ENCODE measurements around the gene IGFL1.
A peak's percentile ranks its signal among the peaks of the same experiment; 100 is the strongest.
"Not testable (repeated sequence)": the region's sequence is repeated elsewhere in the genome, so short reads cannot be mapped to it uniquely, and the experiment has no call there.

IGFL1 gene

DNA sequence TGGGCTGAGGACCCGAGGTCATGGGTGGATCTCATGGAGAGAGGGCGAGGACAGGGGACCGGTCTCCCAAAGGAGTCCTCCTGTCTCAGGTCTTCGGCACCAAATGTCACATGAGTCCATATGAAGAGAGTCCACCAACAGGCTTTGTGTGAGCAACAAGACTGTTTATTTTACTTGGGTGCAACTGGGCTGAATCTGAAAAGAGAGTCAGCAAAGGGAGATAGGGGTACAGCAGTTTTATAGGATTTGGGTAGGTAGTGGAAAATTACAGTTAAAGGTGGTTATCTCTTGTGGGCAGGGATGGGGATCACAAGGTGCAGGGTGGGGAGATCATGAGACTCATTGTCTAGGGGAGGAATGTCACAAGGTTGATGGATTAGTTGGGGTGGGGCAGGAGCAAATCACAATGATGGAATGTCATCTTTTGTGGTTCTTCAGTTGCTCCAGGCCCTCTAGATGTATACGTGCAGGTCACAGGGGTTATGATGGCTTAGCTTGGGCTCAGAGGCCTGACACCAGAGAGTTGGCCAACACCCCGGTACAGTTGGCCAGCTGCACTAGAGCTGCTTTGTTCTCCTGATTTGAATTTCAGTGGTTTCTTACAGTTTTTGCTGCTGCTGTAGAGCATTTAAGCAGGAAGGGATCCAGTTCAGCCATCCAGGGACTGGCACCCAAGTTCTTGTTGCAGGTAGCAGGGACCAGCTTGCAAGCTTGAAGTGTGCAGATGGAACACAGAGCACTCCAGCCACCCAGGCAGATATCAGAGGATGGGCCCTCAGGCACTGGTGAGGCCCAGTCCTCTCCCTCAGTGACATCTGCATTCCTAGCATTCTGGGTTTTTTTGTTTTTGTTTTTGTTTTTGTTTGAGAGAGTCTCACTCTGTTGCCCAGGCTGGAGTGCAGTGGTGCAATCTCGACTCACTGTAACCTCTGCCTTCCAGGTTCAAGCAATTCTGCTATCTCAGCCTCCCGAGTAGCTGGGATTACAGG is 26.4 kb upstream of the IGFL1 start:
- no peak for DNase-seq

DNA sequence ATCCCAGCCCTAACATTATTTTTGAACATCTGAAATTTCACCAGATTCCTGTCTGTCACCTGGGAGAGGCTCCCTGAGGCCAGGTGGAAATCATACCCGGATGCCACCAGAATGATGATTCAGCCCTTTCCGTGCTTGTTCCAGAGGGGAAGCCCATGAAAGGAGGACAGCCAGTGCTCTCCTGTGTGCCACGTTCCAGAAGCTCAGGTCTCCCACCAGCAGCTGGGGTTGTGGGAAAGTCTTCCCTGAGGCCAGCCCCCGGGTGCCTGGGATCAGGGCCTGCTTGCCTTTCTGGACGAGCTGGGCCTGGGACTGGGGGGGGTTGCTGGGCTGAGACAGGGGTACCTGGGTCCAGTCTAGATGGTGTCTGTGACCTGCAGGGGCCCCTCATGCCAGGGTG is 25.5 kb upstream of the IGFL1 start:
- DNase-seq, result no peak

DNA sequence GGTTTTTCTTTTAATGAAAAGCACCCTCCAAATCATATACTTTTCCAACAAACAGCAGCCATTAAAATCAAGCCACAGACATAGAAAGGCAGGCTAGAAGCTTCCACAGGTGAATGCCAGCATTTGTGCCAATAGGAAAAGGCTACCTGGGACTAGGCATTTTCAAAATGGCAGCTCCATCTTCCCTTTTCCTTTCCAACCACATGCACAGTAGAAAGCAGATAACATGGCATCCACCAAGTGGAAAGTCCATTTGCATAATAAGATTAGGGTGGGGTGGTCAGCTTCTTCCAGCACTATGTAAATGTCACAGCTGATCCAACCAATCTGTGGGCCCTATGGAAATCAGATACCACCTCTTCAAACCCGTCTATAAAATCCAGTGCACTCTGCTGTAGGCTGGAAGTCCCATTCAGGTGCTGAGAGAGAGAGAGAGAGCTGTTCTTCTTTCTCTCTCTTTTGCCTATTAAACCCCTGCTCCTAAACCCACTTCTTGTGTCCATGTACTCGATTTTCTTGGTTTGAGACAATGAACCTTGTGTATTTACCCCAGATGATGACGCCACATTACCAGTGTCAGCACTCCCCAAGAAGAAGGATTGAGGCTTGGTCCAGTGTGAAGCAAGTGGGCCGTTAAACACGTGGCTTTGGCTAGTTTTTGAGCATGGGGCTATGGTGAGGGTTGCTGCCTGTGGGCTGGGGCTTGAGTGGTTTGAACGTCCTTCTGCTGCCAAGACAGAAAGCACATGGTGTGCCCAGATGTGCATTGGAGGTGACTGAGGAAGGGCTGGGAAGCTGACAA is 24.2 kb upstream of the IGFL1 start:
- no peak for DNase-seq

DNA sequence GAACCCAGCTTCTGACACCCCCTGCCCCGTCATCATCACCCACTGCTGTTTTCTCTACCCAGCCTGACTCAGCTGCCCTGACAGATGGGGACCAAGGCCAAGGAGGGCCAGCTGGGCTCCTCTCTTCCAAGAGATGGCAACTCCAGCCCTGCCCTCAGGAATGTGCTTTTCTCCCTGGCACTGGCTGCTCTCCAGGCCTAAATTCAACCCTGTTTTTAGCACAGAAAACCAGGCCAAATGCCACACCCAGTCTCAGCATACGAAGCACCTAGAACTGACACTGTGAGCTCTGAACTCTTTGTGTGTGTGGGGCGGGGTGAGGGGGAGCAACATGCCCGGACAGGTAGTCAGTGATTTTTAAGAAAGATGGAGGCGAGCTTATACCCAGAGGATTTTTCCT is 23.4 kb upstream of the IGFL1 start:
- DNase-seq, result peak; percentile 11

DNA sequence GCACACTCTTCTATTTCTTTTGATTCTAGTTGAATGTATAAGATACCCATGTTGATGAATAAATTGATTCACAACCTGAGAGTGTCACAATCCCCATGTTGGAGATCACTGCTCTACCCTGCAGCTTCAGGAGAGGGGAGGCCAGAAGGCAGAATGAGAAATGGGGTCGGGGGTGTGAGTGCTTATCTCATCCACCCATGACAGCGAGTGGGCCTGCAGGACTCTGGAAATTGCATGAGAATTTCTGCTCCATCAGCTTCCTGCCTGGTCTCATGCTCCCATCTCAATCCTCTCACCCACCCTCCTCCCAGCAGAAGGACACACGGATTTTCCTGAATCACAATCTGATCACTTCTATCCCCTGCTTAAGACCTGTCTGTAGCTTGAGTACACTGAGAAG is 22.9 kb upstream of the IGFL1 start:
- DNase-seq, result no peak

DNA sequence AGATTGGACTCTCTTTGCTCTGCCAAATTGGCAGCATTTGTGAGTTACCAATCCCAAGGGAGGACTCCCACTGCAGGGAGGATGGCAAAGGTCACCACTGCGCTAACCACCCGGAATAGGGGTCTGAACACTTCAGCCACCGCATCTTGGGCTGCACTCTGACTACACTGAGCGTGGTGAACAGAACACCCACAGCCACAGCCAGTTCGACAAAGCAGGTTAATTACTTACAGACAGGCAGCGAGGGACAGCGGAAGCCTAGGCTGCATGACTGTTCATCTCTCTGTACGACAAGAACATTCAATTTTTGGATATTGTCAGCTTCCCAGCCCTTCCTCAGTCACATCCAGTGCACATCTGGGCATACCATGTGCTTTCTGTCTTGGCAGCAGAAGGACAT is 21.7 kb upstream of the IGFL1 start:
- not testable (repeated sequence) for DNase-seq

DNA sequence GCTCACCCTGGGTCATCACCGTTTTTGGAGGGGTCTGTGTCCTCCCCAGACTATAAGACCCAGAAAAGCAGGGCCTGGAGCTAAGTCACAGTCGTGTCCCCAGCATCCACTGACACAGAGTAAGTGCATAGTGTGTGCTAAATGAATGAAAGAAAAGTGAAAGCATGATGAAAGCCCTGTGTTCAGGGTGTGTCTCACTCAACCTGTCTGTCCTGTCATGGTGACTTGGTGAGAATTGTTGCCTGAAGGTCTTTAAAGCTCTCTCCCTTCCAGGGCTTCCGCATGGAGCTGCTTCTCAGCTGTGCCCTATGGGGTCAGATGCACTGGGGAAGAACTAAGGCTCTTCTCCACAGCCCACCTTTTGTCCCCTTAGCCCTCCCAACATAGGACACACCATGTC is 20.5 kb upstream of the IGFL1 start:
- DNase-seq, result no peak

DNA sequence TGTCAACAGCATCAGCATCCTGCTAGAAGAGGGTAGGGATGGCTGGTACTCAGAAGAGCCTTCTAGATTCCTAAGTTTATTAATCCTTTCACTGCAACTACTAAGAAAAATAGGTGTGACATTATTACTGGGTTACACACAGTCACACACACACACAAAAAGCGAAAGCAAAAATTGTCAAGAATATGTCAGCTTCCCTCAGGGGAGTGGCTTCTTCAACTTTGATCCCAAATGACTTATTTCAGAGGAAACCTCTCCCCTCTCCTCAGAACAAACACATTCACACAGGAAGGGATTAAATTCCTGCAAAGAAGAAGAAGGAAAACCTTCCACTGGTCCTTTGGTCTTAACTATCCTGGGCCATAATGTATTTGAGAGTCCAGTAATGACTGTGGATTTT is 20.1 kb upstream of the IGFL1 start:
- DNase-seq, result no peak

DNA sequence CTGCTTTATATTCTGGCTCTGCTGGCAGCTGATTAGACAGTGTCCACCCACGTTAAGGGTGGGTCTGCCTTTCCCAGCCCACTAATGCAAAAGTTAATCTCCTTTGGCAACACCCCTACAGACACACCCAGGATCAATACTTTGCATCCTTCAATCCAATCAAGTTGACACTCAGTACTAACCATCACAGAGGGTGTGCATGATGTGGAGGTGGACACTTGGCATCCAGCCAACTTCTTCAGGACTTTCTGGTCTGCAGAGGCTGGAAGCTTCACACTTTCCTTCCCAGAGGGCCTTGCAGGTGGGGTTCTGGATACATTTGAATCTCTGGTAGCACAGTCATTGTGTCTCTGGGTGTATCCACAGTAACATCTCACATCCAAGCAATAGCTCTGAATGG is 18.9 kb upstream of the IGFL1 start:
- DNase-seq, result no peak

DNA sequence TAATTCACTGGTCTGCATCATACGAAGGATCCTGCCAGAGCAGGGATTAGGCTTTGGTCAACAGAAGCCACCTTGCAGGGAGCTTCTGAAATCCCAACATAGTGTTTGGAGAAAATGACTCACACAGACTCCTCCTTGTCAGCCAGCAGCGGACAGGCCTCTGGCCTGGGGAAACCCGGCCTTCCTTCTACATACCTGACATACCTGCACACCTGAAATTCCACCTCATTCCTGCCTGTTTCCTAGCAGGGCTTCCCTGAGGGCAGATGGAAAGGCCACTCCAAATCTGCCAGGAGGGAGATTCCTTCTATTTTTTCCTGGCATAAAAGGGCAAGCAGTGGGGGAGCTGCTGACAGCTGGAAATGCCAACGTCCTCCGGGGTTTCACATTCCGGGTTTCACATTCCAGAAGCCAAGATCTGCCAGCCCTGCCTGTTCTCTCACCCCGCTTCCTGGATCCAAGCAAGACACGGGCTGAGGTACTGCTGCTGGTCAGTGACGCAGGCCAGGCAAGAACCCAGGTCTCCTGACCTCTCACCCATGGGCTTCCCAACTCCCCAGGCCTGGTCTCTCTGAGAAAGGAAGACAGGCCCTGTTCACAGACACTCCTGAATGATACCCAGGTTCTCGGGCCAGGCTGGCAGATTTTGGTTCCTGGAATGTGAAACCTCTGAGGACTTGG is 18.2 kb upstream of the IGFL1 start:
- no peak for DNase-seq

DNA sequence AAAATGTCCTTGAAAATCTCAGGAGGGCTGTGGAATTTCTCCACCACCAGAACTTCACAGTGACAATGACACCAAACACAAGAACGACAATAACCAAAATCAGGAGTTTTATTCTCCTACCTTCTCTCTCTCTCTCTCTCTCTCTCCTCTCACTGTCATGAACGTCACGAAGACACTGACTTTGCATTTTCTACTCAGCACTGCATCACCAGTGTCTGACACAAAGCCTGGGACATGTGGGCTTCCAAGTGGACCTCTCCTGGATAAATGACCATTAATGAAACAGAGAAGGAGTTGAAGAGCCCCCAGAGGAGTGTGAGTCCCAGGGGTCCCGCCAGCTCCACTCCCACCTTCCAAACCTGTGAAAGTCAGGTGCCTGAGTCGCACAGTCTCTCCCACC is 16.9 kb upstream of the IGFL1 start:
- not testable (repeated sequence) for DNase-seq

DNA sequence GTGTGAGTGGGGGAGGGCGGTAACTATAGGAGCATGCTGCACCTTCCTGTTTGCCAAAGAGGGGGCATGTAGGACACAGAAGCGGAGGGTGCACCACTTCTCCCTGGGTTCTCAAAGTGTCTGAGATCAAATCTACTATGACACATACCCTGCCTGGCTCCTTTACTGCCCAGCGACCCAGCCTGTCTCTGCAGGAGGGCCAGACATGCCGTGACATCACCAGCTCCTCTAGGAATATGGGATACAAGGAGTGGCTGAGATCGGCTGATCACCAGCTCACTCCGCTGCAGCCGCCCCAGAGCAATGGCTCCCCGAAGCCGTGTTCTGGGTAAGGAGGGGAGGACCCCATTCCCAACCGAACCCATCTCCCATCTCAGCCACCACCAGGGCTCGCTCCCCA is 16.4 kb upstream of the IGFL1 start:
- no peak for DNase-seq

DNA sequence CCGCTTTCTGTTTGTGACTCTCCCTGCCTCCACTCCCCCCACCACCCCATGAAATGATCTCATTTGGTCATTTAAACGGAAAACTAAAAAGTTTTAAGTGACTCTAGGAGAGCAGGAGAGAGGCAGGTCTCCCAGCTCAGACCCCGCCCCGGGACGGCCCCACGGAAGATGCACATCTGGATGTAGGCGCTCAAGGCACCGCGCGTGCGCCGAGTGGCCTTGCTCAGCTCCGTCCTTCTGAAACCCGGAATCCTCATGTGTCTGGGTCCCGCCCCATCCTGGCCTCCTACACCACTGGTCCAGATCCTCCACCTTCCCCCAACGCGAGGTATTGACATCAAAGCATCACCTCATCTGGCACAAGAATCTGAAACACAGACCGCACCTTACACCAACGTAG is 15.7 kb upstream of the IGFL1 start:
- DNase-seq, result no peak

DNA sequence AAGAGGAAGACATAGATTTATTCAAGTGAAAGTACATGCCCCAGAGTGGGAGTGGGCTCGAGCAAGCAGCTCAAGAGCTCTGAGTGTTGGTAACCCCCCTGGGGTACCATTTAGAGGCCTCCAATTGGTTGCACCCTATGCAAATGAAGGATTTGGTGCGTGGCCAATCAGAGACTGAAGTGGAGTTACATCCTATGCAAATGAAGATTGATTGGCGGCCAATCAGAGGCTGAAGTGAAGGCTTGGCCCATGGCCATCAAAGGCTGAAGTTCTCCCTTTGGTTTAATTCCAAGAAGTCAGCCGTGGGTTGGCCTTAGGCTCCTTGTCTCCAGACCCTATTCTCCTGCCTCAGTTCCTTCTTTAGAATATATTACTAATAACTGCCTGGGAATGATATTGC is 12.9 kb upstream of the IGFL1 start:
- no peak for DNase-seq

DNA sequence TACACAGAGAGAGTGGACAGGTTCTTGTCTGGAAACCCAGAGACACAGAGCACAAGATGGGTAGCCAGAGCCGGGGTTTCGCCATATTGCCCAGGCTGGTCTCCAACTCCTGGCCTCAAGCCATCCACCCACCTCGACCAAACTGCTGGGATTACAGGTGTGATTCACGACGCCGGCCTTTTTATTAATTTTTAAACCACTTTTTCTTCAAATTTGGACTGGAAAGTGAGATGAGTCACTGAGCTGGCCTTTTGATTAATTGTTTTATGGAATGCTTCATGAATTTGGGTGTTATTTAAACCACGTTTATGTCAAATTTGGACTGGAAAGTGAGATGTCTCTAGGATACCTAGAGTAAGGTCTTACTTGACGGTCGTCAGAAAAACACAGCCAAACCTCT is 12.1 kb upstream of the IGFL1 start:
- no peak for DNase-seq

DNA sequence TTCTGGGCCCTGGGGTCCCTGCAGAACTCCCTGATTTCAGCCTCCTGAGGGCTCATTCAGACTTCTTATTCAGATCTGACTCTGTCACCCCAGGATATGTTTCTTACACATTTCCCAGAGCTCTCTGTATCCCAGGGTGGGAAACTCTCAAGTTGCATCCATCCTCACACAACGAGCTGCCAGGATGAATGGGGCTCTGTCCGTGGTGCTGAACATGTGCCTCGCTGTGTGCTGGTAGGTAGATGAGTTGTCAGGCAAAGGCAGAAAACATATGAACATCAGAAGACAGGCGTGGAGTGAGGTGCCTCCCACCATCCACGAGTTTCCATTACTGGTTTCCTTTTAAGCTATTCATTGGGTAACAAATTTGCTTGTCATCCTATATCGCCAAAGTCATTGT is 11.4 kb upstream of the IGFL1 start:
- no peak for DNase-seq

DNA sequence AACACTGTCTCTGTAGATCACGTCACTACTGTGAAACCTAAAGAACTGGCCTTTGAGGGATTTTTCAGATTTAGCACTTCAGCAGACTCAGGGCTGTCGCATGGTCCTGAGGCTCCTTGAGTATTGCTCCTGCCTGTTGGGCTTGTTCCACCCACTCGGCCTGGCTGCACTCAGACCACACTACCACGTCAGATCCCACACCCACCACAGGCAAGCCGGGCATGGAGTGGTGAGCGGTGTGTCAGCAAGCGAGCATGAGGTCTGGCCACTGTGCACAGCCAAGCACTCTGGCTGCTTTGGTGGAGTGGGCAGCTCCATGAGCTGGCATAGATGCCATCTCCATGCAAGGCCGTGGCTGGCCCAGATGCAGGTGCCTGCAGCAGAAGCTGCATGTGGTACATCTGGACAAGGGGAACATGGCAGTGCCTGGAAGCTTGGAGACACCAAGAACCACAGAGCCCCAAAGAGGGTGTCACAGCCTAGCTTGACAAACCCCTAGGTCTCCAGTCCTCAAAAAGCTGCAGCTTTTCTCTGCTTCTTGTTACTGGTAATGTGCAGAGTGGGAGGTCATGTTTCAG is 9.4 kb upstream of the IGFL1 start:
- DNase-seq, result no peak

DNA sequence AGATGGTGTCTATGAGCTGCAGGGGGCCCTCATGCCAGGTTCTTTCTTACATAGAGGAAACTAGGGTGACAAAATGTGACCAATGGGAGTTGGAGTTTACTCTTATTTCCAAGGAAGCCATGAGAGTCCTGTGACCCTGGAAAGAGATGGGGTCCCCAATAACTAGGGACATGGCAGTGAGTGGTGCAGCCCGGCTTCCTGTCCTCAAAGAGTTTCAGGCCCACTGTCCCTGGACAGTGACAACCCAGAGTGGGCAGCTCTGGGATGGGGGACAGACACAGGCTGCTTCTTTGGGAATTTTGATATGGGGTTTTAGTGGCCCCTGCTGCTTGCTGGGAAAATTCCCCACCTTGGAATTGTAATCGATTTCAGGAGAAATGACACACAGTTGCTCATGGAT is 8.4 kb upstream of the IGFL1 start:
- DNase-seq, result no peak

DNA sequence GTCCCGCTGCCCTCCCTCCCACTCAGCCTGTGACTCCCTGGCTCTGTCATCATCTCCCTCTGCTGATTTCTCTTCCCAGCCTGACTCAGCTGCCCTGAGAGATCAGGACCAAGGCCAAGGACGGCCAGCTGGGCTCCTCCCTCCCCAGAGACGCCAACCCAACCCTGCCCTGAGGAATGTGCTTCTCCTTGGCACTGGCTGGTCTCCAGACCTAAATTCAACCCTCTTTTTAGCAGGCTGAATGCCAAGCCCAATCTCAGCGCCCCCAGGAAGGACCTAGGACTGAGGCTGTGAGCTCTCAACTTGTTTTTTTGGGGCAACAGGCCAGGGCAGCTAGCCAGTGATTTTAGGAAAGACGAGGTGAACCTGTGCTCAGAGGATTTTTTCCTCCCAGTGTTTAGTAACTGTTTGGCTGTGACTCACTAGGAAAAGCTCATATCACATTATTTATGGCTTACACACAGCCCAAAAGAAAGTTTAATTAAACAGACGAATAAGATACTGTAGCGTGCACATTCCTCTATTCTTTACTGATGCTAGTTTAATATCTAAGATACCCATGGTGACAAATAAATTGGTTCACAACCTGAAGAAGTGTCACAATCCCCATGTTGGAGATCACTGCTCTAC is 7.4 kb upstream of the IGFL1 start:
- DNase-seq, result peak; percentile 4

DNA sequence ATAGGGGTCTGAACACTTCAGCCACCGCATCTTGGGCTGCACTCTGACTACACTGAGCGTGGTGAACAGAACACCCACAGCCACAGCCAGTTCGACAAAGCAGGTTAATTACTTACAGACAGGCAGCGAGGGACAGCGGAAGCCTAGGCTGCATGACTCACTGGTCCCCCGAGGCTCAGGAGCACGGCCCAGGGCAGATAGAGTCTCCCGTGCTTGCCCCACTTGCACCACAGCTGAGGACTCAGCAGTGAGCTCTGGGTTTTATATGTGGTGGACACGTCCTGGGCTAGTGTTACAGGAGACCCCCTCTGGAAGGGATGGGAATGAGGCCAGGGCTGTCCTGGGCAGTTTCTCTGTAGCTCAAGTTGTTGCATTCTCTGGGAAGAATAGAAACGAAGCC is 5.8 kb upstream of the IGFL1 start:
- not testable (repeated sequence) for DNase-seq

DNA sequence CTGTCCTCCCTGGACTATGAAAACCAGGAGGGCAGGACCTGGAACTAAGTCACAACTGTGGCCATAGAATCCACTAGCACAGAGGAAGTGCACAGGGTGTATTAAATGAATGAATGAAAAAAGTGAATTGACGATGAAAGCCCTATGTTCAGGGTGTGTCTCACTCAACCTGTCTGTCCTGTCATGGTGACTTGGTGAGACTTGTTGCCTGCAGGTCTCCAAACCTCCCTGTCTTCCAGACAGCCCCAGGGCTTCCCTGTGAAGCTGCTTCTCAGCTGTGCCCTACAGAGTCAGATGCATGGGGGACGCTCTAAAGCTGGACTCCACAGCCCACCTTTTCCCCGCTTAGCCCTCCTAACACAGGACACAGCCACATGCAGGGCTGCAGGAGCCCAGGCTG is 4.8 kb upstream of the IGFL1 start:
- no peak for DNase-seq

DNA sequence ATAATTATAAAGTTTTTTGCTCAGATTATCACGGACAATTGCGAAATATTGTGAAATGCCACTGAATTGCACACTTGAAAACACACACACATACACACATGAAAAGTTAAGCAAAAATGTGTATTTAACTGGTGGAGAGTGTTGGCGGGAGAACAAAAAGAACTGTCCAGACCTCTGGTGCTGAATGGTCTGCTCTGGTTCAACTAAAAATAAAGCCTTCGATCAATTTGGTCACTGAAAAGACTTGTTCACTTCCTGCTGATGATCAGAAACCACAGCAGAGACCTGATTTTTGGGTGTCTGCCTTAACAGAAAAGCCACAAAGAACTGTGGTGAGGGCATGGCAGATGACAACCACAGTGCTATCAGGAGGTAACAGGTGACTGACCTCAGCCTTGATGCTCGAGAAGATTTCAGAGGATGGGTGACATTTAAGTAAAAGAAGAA is 4.0 kb upstream of the IGFL1 start:
- no peak for DNase-seq

All from DMS 273 treated with DMSO at 0.1 percent for 48 hours (cell line).